HG03442 (cell line): ENCODE results near the gene ZNF488.

Source experiments
- ATAC-seq: cut with Tn5 transposase; IDR thresholded peaks from one replicate; pipeline ENCODE4 v1.9.1; 2021; ENCODE audit warnings: mild to moderate bottlenecking, moderate library complexity; ENCODE audit not compliant: unreplicated experiment

Gene ZNF488

GRCh38 chr10:47367646-47368045, 16.4 kb downstream of the ZNF488 start:
- ATAC-seq, result no peak

GRCh38 chr10:47366731-47367460, 17.2 kb downstream of the ZNF488 start:
- no peak for ATAC-seq

- ATAC-seq, result no peak
Measured at GRCh38 chr10:47366181-47366631, 17.9 kb downstream of the ZNF488 start.

- ATAC-seq, result no peak
Measured at GRCh38 chr10:47365431-47366180, 18.5 kb downstream of the ZNF488 start.

- no peak for ATAC-seq
Measured at GRCh38 chr10:47364911-47365310, 19.2 kb downstream of the ZNF488 start.

GRCh38 chr10:47364366-47364765, 19.7 kb downstream of the ZNF488 start:
- no peak for ATAC-seq

GRCh38 chr10:47363781-47364180, 20.3 kb downstream of the ZNF488 start:
- ATAC-seq, result no peak

GRCh38 chr10:47362199-47362598, 21.9 kb downstream of the ZNF488 start:
- ATAC-seq, result no peak

GRCh38 chr10:47361293-47361692, 22.8 kb downstream of the ZNF488 start:
- ATAC-seq, result no peak

- no peak for ATAC-seq
Measured at GRCh38 chr10:47360419-47361040, 23.6 kb downstream of the ZNF488 start.

GRCh38 chr10:47359626-47360418, 24.3 kb downstream of the ZNF488 start:
- ATAC-seq, result no peak

GRCh38 chr10:47359101-47359500, 25.0 kb downstream of the ZNF488 start:
- no peak for ATAC-seq

- ATAC-seq, result no peak
Measured at GRCh38 chr10:47358457-47358856, 25.6 kb downstream of the ZNF488 start.

- no peak for ATAC-seq
Measured at GRCh38 chr10:47357911-47358310, 26.2 kb downstream of the ZNF488 start.

GRCh38 chr10:47357131-47357582, 26.9 kb downstream of the ZNF488 start:
- no peak for ATAC-seq

GRCh38 chr10:47356708-47357107, 27.4 kb downstream of the ZNF488 start:
- ATAC-seq, result no peak

GRCh38 chr10:47354900-47355299, 29.2 kb downstream of the ZNF488 start:
- ATAC-seq, result no peak

GRCh38 chr10:47354165-47354564, 29.9 kb downstream of the ZNF488 start:
- no peak for ATAC-seq

- no peak for ATAC-seq
Measured at GRCh38 chr10:47353351-47353750, 30.7 kb downstream of the ZNF488 start.

GRCh38 chr10:47351899-47352815, 31.9 kb downstream of the ZNF488 start:
- no peak for ATAC-seq
